Neural progenitor cell (in vitro differentiated cells): ENCODE measurements around the gene SREBF2. TPM values are rescaled to one million over a fixed set of nuclear protein-coding genes. Genes with fewer than 3 reads are reported as not detected.

Experiments used
- DNase-seq: peaks from one replicate; pipeline ENCODE4 v3.0.0-alpha.2; 2016; ENCODE audit warnings: low spot score
- H2AFZ ChIP-seq: fragments of 200-600 bp; sonication (generic); replicated peaks from 2 replicates; pipeline ENCODE4 v1.6.1; 2016; ENCODE audit warnings: antibody characterized with exemption
- H3F3A ChIP-seq: fragments of 200-600 bp; sonication (generic); 2 replicates; pipeline ENCODE4 v1.6.1; 2016; ENCODE audit warnings: antibody characterized with exemption, low read depth
- H3K27ac ChIP-seq: fragments of 200-600 bp; sonication (generic); 2 replicates; pipeline ENCODE4 v1.5.1; 2016; ENCODE audit warnings: mild to moderate bottlenecking
- H3K27me3 ChIP-seq: fragments of 200-600 bp; sonication (generic); 2 replicates; pipeline ENCODE4 v1.6.1; 2016; ENCODE audit warnings: mild to moderate bottlenecking, moderate library complexity
- H3K36me3 ChIP-seq: fragments of 200-600 bp; sonication (generic); 2 replicates; pipeline ENCODE4 v1.5.1; 2016
- H3K4me1 ChIP-seq: fragments of 200-600 bp; sonication (generic); 2 replicates; pipeline ENCODE4 v1.6.1; 2016; ENCODE audit warnings: mixed run types
- H3K4me2 ChIP-seq: fragments of 200-600 bp; sonication (generic); 2 replicates; pipeline ENCODE4 v1.6.1; 2016
- H3K4me3 ChIP-seq: fragments of 200-600 bp; sonication (generic); 2 replicates; pipeline ENCODE4 v1.5.1; 2016
- H3K79me2 ChIP-seq: fragments of 200-600 bp; sonication (generic); 2 replicates; pipeline ENCODE4 v1.6.1; 2016; ENCODE audit warnings: low read depth
- H3K9ac ChIP-seq: fragments of 200-600 bp; sonication (generic); 2 replicates; pipeline ENCODE4 v1.6.1; 2016
- H3K9me3 ChIP-seq: fragments of 200-600 bp; sonication (generic); 2 replicates; pipeline ENCODE4 v1.5.1; 2016; ENCODE audit warnings: low read depth
- H4K20me1 ChIP-seq: fragments of 200-600 bp; sonication (generic); 2 replicates; pipeline ENCODE4 v1.6.1; 2016; ENCODE audit warnings: low read depth
- H3K27ac Mint-ChIP-seq: 3 replicates; pipeline ENCODE4 v1.8.0; 2021; ENCODE audit warnings: mixed read lengths
- H3K27me3 Mint-ChIP-seq: 2 replicates; pipeline ENCODE4 v1.8.0; 2022; ENCODE audit warnings: low read depth, mild to moderate bottlenecking, inconsistent platforms, moderate library complexity, mixed read lengths; ENCODE audit not compliant: insufficient read depth
- H3K36me3 Mint-ChIP-seq: 3 replicates; pipeline ENCODE4 v1.8.0; 2021; ENCODE audit warnings: mixed read lengths
- H3K4me1 Mint-ChIP-seq: 3 replicates; pipeline ENCODE4 v1.8.0; 2021; ENCODE audit warnings: mixed read lengths
- H3K4me3 Mint-ChIP-seq: 3 replicates; pipeline ENCODE4 v1.8.0; 2021; ENCODE audit warnings: mild to moderate bottlenecking, moderate library complexity, mixed read lengths
- H3K9me3 Mint-ChIP-seq: 3 replicates; pipeline ENCODE4 v1.8.0; 2020; ENCODE audit warnings: mixed read lengths
- CTCF ChIP-seq: fragments of 200-600 bp; sonication (generic); IDR thresholded peaks from 2 replicates; pipeline ENCODE4 v1.5.1; 2017; ENCODE audit warnings: antibody characterized with exemption, mild to moderate bottlenecking
- EZH2 ChIP-seq: fragments of 200-600 bp; sonication (generic); IDR thresholded peaks from 2 replicates; pipeline ENCODE4 v1.6.1; 2017; ENCODE audit warnings: antibody characterized with exemption, mild to moderate bottlenecking, moderate library complexity
- EZH2phosphoT487 ChIP-seq: fragments of 200-600 bp; sonication (generic); IDR thresholded peaks from 2 replicates; pipeline ENCODE4 v1.6.1; 2017; ENCODE audit warnings: antibody characterized with exemption
- microRNA counts: library from miRNA; unstranded; fragments of <30 nt; microRNA quantifications from one replicate; lab custom pipeline; 2016
- microRNA-seq: library from miRNA; unstranded; fragments of <30 nt; microRNA quantifications from one replicate; pipeline ENCODE4, GENCODE V29; 2016
- small RNA-seq: library from RNA; depleted of rRNA; stranded (forward); fragments of <200 nt; gene quantifications from one replicate; pipeline ENCODE3, GENCODE V24; 2015
- total RNA-seq: library from RNA; depleted of rRNA; stranded (reverse); fragments of >200 nt; gene quantifications from 2 replicates; pipeline ENCODE4 v1.2.3, GENCODE V29; 2015; ENCODE audit warnings: low replicate concordance

Gene SREBF2
- total RNA-seq, 1 donor from 2014 or later: 64.0 TPM

GRCh38 chr22:41951898-41952474, 119.1 kb downstream of the SREBF2 start, which contains the start of gene SMIM45:
SMIM45 (plus strand) TSS chr22:41952150.
- Mint-ChIP-seq H3K4me1 (peaks cover 49% of the 10 kb centered on the region), H3K27me3 (peaks cover 2% of the 10 kb centered on the region), H3K4me3 (peak within 1 kb of the TSS; percentile 61), H3K27ac (peak within 1 kb of the TSS; percentile 33), H3K9me3 (no peaks in the 10 kb centered on the region), H3K36me3 (no peaks in the 10 kb centered on the region)
- H3K9ac ChIP-seq: no peak within 1 kb of the TSS
- H3K27me3 ChIP-seq: no peaks in the 10 kb centered on the region
- H3K36me3 ChIP-seq: no peaks in the 10 kb centered on the region
- peak within 1 kb of the TSS; percentile 46 for H3K4me2 ChIP-seq
- H3K4me3 ChIP-seq: no peak within 1 kb of the TSS
- TF ChIP-seq CTCF: peak; percentile 40
- no peak for TF ChIP-seq EZH2
- no peak within 1 kb of the TSS for H2AFZ ChIP-seq
- DNase-seq: peak; percentile 92
- no peaks in the 10 kb centered on the region for H3K79me2 ChIP-seq
- peaks cover 17% of the 10 kb centered on the region for H3F3A ChIP-seq
- H3K4me1 ChIP-seq: peaks cover 15% of the 10 kb centered on the region
- H3K27ac ChIP-seq: no peak within 1 kb of the TSS
- H3K9me3 ChIP-seq: no peaks in the 10 kb centered on the region
- H4K20me1 ChIP-seq: no peaks in the 10 kb centered on the region

DNA sequence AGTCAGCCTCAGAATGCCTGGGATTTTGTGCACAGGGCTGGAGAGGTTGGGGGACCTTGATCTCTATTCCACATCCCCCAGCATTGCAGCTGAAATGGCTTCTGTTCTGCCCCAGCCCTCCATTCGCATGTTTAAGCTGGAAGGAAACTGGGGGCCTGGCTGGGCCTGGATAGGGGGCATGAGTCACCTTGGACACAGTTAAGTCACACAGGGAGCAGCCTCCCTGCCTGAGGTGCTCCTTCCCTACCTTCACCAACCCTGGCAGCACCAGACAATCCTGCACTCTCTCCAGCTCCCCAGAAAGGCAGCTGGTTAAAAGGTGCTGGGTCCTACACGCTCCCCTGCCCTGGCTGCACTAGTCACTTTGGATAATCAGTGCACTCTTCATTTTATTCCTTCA, 119.8 kb downstream of the SREBF2 start:
- DNase-seq: no peak
- no peak for TF ChIP-seq CTCF
- TF ChIP-seq EZH2: no peak
- TF ChIP-seq EZH2phosphoT487: no peak
- Mint-ChIP-seq H3K4me1 (peaks cover 47% of the 10 kb centered on the region), H3K4me3 (peak overlapping the region; percentile 41), H3K9me3 (no peaks in the 10 kb centered on the region), H3K27ac (no peak overlapping the region), H3K27me3 (peaks cover 2% of the 10 kb centered on the region), H3K36me3 (peaks cover 2% of the 10 kb centered on the region)
- Histone ChIP-seq H3K79me2 (no peaks in the 10 kb centered on the region), H3K27ac (no peak overlapping the region), H3K4me3 (no peak overlapping the region), H3K9ac (no peak overlapping the region), H3K27me3 (peaks cover under 1% of the 10 kb centered on the region), H3K4me2 (no peak overlapping the region), H2AFZ (no peak overlapping the region), H4K20me1 (no peaks in the 10 kb centered on the region), H3K36me3 (no peaks in the 10 kb centered on the region), H3K9me3 (no peaks in the 10 kb centered on the region), H3F3A (peaks cover 15% of the 10 kb centered on the region), H3K4me1 (peaks cover 12% of the 10 kb centered on the region)

MicroRNAs within 50 kb of the gene (microRNA counts, 767-probe panel; counts per million panel counts)
- 460 counts per million, percentile 90 among the panel's probes with 10 or more counts for microRNA hsa-miR-33a-5p (lab: Ali Mortazavi, UCI)

Small RNA genes within 50 kb of the gene (microRNA-seq; reads per million reads assigned to microRNA genes)
- gene MIR33A: 49.9 reads per million, percentile 66 among the genes with 10 or more reads in this experiment

Small RNA genes within 50 kb of the gene (small RNA-seq; reads per million reads assigned to genes)
- gene MIR33A: 1.4 reads per million, percentile 84 among the genes with 10 or more reads in this experiment

Other genes with a start within 250 kb of the SREBF2 start
- gene PMM1, start 243.3 kb upstream of the SREBF2 start, total RNA-seq: 9.3 and 13.5 TPM in 2 replicates
- gene DESI1, start 212.1 kb upstream of the SREBF2 start, total RNA-seq: 22.7 and 25.0 TPM in 2 replicates
- gene XRCC6, start 211.8 kb upstream of the SREBF2 start, total RNA-seq: 526 and 546 TPM in 2 replicates
- 143 and 171 TPM in 2 replicates for gene SNU13, start 144.2 kb upstream of the SREBF2 start, total RNA-seq
- 0.25 TPM in 1 of 2 replicates, not detected in the other for gene MEI1, start 133.6 kb upstream of the SREBF2 start, total RNA-seq
- 8.8 and 19.7 TPM in 2 replicates for gene CCDC134, start 32.4 kb upstream of the SREBF2 start, total RNA-seq
- gene SHISA8, start 82.0 kb downstream of the SREBF2 start, total RNA-seq: not detected in 2 replicates
- gene TNFRSF13C, start 93.7 kb downstream of the SREBF2 start, total RNA-seq: 2.2 and 2.7 TPM in 2 replicates
- gene CENPM, start 114.0 kb downstream of the SREBF2 start, total RNA-seq: 20.2 and 45.3 TPM in 2 replicates
- 12.8 and 20.5 TPM in 2 replicates for gene SEPTIN3, start 136.3 kb downstream of the SREBF2 start, total RNA-seq
- not detected in 2 replicates for gene WBP2NL, start 165.7 kb downstream of the SREBF2 start, total RNA-seq
- gene NAGA, start 237.7 kb downstream of the SREBF2 start, total RNA-seq: 14.9 and 29.1 TPM in 2 replicates
- 0.79 and 2.3 TPM in 2 replicates for gene PHETA2, start 241.1 kb downstream of the SREBF2 start, total RNA-seq
- 2.9 and 6.3 TPM in 2 replicates for gene SMDT1, start 246.6 kb downstream of the SREBF2 start, total RNA-seq